GM12878 (cell line): Measurements from ENCODE around the gene SVIL. TPM values are rescaled to one million over a fixed set of nuclear protein-coding genes. Genes with fewer than 3 reads are reported as not detected.

ENCODE experiments used
- ATAC-seq: fragments of 200-7000 bp; cut with Tn5 transposase; 3 replicates; pipeline ENCODE4 v1.9.1; 2020; ENCODE audit warnings: mild to moderate bottlenecking, moderate library complexity
- BruUV-seq: library from RNA; stranded (reverse); fragments of 400-500 nt; replicated peaks from 2 replicates; lab custom pipeline; 2021; lab: Mats Ljungman, UMichigan
- CTCF ChIA-PET: fragments of 300-600 bp; sonication (Branson Sonifier 250); formaldehyde crosslinking; extraction: SDS; loops from one replicate; lab custom pipeline; 2021; ENCODE audit warnings: inconsistent platforms; lab: Yijun Ruan, JAX
- POLR2A ChIA-PET: fragments of 350-600 bp; formaldehyde crosslinking; extraction: SDS; loops from one replicate; lab custom pipeline; 2021; ENCODE audit warnings: inconsistent platforms; lab: Charles Lee
- RAD21 ChIA-PET: fragments of 300-600 bp; sonication (Branson Sonifier 250); formaldehyde crosslinking; loops from one replicate; lab custom pipeline; 2023; ENCODE audit warnings: antibody characterized with exemption; ENCODE audit not compliant: unreplicated experiment; lab: Charles Lee
- SMC1A ChIA-PET: fragments of 300-600 bp; sonication (Branson Sonifier 250); formaldehyde crosslinking; loops from one replicate; lab custom pipeline; 2023; ENCODE audit not compliant: unreplicated experiment, uncharacterized antibody; lab: Charles Lee
- DNase-seq: peaks from one replicate; pipeline ENCODE4 v3.0.0-alpha.2; 2011; ENCODE audit warnings: low read depth, low spot score
- FAIRE-seq: peaks from 3 replicates; lab custom pipeline; 2011; peaks lifted over from hg19 to GRCh38; lab: Jason Lieb, UNC
- H2AFZ ChIP-seq: 2 replicates; pipeline ENCODE4 v1.6.0; 2011; ENCODE audit warnings: low read depth, low read length, control low read depth; ENCODE audit not compliant: control insufficient read depth
- H3K27ac ChIP-seq: 2 replicates; pipeline ENCODE4 v1.5.1; 2011; ENCODE audit warnings: control low read depth; ENCODE audit not compliant: control insufficient read depth, insufficient read depth
- H3K27me3 ChIP-seq, 2 experiments: replicated peaks in 1 of 2; 2 replicates each; pipeline versions ENCODE4 v1.6.0 to v1.6.1; 2011; ENCODE audit warnings: low read length in 1 of 2; ENCODE audit not compliant: control insufficient read depth in 2 of 2, insufficient read depth in 2 of 2
- H3K36me3 ChIP-seq, 2 experiments: 2 replicates each; pipeline ENCODE4 v1.5.1; 2011; ENCODE audit warnings: low read length in 1 of 2; ENCODE audit not compliant: control insufficient read depth in 2 of 2, insufficient read depth in 2 of 2
- H3K4me1 ChIP-seq: 2 replicates; pipeline ENCODE4 v1.6.1; 2011; ENCODE audit warnings: mild to moderate bottlenecking, low read length, moderate library complexity, mixed read lengths; ENCODE audit not compliant: control insufficient read depth, insufficient read depth
- H3K4me2 ChIP-seq: 2 replicates; pipeline ENCODE4 v1.6.0; 2011; ENCODE audit warnings: control low read depth; ENCODE audit not compliant: control insufficient read depth, insufficient read depth
- H3K4me3 ChIP-seq: fragments of 200-600 bp; sonication (generic); 2 replicates; pipeline ENCODE4 v1.5.1; 2016
- H3K79me2 ChIP-seq: 2 replicates; pipeline ENCODE4 v1.6.0; 2011; ENCODE audit warnings: low read length; ENCODE audit not compliant: control insufficient read depth, insufficient read depth
- H3K9ac ChIP-seq: 2 replicates; pipeline ENCODE4 v1.8.0; 2011; ENCODE audit warnings: low read length, control low read depth, mixed read lengths; ENCODE audit not compliant: control insufficient read depth, insufficient read depth
- H3K9me3 ChIP-seq: replicated peaks from 3 replicates; pipeline ENCODE4 v1.5.1; 2011; ENCODE audit warnings: mild to moderate bottlenecking, low read length; ENCODE audit not compliant: control insufficient read depth, insufficient read depth
- H4K20me1 ChIP-seq: 2 replicates; pipeline ENCODE4 v1.6.0; 2011; ENCODE audit not compliant: control insufficient read depth, insufficient read depth
- EZH2 ChIP-seq: IDR thresholded peaks from 2 replicates; pipeline ENCODE4 v1.6.1; 2012; ENCODE audit warnings: low read depth, mild to moderate bottlenecking, control low read depth, inconsistent platforms, low read length, borderline replicate concordance; ENCODE audit not compliant: control insufficient read depth
- GABPA ChIP-seq: IDR thresholded peaks from 2 replicates; pipeline ENCODE4 v1.6.1; 2014; ENCODE audit warnings: antibody characterized with exemption, low read depth, mild to moderate bottlenecking, inconsistent platforms
- IRF4 ChIP-seq: IDR thresholded peaks from 2 replicates; pipeline ENCODE4 v1.6.1; 2011; ENCODE audit warnings: low read depth, low read length
- MLLT1 ChIP-seq: fragments of 450-650 bp; IDR thresholded peaks from 2 replicates; pipeline ENCODE4 v1.6.1; 2016; ENCODE audit warnings: mild to moderate bottlenecking
- MXI1 ChIP-seq: fragments of 150-350 bp; IDR thresholded peaks from 2 replicates; pipeline ENCODE4 v1.6.1; 2011; ENCODE audit warnings: low read depth, mild to moderate bottlenecking, inconsistent platforms, low read length, improper control_type of control experiment
- NRF1 ChIP-seq: conservative IDR thresholded peaks from 2 replicates; pipeline ENCODE4 v1.6.1; 2011; ENCODE audit warnings: mild to moderate bottlenecking, low read depth, low read length, improper control_type of control experiment
- PKNOX1 ChIP-seq: fragments of 450-650 bp; IDR thresholded peaks from 2 replicates; pipeline ENCODE4 v1.6.1; 2016; ENCODE audit warnings: mild to moderate bottlenecking
- RFX5 ChIP-seq: IDR thresholded peaks from 2 replicates; pipeline ENCODE4 v1.6.1; 2011; ENCODE audit warnings: low read depth, low read length, improper control_type of control experiment
- SKIL ChIP-seq: fragments of 450-650 bp; IDR thresholded peaks from 2 replicates; pipeline ENCODE4 v1.6.1; 2017; ENCODE audit warnings: mild to moderate bottlenecking, low read depth, inconsistent platforms; ENCODE audit not compliant: poor library complexity, severe bottlenecking
- TCF12 ChIP-seq: IDR thresholded peaks from 2 replicates; pipeline ENCODE4 v1.6.1; 2011; ENCODE audit warnings: low read depth, mild to moderate bottlenecking, low read length
- ZNF24 ChIP-seq: fragments of 450-650 bp; IDR thresholded peaks from 2 replicates; pipeline ENCODE4 v1.6.1; 2017; ENCODE audit warnings: antibody characterized with exemption, mild to moderate bottlenecking
- WGBS: methylation state at CpG from one replicate; pipeline ENCODE4 v1.1.6; 2016; ENCODE audit warnings: low lambda C conversion rate; ENCODE audit not compliant: insufficient replicate concordance, insufficient coverage; ENCODE audit errors: missing lambda C conversion rate; 5-methylcytosine and 5-hydroxymethylcytosine counted together
- in situ Hi-C: fragments of 300-500 bp; cut with MboI; formaldehyde crosslinking; loops from 9 replicates; pipeline ENCODE4 v1.14.3; 2018; ENCODE audit warnings: mixed read lengths
- intact Hi-C: fragments of 100-400 bp; cut with micrococcal nuclease; formaldehyde crosslinking; loops from one replicate; pipeline ENCODE4 v1.14.2; 2022; ENCODE audit not compliant: unreplicated experiment
- polyA plus RNA-seq, 11 experiments: library from polyadenylated mRNA; depleted of rRNA in 4 of 11; unstranded in 6 of 11; stranded (reverse) in 5 of 11; fragments of >200 nt; fragmentation: Nextera tagmentation in 4 of 11; fragmentation: Illumina TruSeq in 1 of 11; extraction: Ambion mirVana in 4 of 11; extraction: Trizol in 1 of 11; gene quantifications; 1 replicate in 1 of 11; 2 replicates in 10 of 11; pipeline versions ENCODE4 v1.2.1 to v1.2.3, GENCODE V29; 2011 to 2016; ENCODE audit warnings: inconsistent platforms in 2 of 11, missing spikeins in 2 of 11, low read depth in 1 of 11
- total RNA-seq, 4 experiments: library from RNA; depleted of rRNA in 3 of 4; stranded (reverse); fragments of >200 nt in 3 of 4; fragmentation: Illumina TruSeq in 1 of 4; extraction: Trizol in 1 of 4; gene quantifications; 2 replicates each; pipeline versions ENCODE4 v1.2.1 to v1.2.3, GENCODE V29; 2013 to 2021

Gene SVIL
- total and polyA plus RNA-seq, 10 of the 15 experiments (the other 5 are each of a cell fraction or from before 2014, with no cell fraction given): 0.22 to 1.9 (median 0.87) TPM

- Histone ChIP-seq H3K36me3 (no peaks in the 10 kb centered on the region), H3K9me3 (no peaks in the 10 kb centered on the region), H3K9ac (no peak overlapping the region), H3K27me3 (no peaks in the 10 kb centered on the region), H3K27ac (no peak overlapping the region), H4K20me1 (no peaks in the 10 kb centered on the region), H2AFZ (no peak overlapping the region), H3K79me2 (no peaks in the 10 kb centered on the region), H3K4me3 (no peak overlapping the region), H3K4me2 (no peak overlapping the region), H3K4me1 (no peaks in the 10 kb centered on the region)
- BruUV-seq: no TSS peak
- WGBS: 31% methylated on average over 5 of the region's 5 CpGs
- intact Hi-C loops: no loop called here
- POLR2A ChIA-PET: interaction anchor here (0.7 to 1.6 kb wide), 6 partner anchors 10 to 88 kb away, joined by 3 to 7 read pairs (median 4); partner anchors contain the start of gene SVIL
- TF ChIP-seq SKIL: peak; percentile 25
- no peak for TF ChIP-seq GABPA
- in situ Hi-C loops: no loop called here
- RAD21 ChIA-PET: interaction anchor here (0.7 to 1.7 kb wide), 5 partner anchors 12 to 86 kb away, joined by 3 to 8 read pairs (median 3); partner anchors contain the start of gene SVIL
- ATAC-seq (peak; percentile 32), FAIRE-seq (no peak), DNase-seq (no peak)
- SMC1A ChIA-PET: interaction anchor here (1.0 to 2.7 kb wide), 9 partner anchors 9 to 86 kb away, joined by 3 to 18 read pairs (median 5); partner anchors contain the start of gene SVIL
- CTCF ChIA-PET: interaction anchor here (0.6 to 1.5 kb wide), 4 partner anchors 8 to 89 kb away, joined by 3 to 4 read pairs (median 3); no protein-coding TSS in a partner anchor
These were observed 12.7 kb upstream of the SVIL start for GRCh38 chr10:29647478-29647877.

GRCh38 chr10:29646960-29647461, 12.2 kb upstream of the SVIL start:
- FAIRE-seq: peak; percentile 56
- TF ChIP-seq RFX5 (no peak), MXI1 (no peak), NRF1 (no peak), IRF4 (no peak), TCF12 (no peak), EZH2 (no peak), ZNF24 (no peak), PKNOX1 (no peak), MLLT1 (no peak)

More at GRCh38 chr10:29646960-29647461, 12.2 kb upstream of the SVIL start:
- DNase-seq: no peak
- ChIA-PET CTCF (interaction anchor here (0.9 to 1.5 kb wide), 5 partner anchors 10 to 89 kb away, joined by 3 to 4 read pairs (median 3); partner anchors contain the start of gene SVIL), RAD21 (interaction anchor here (0.7 to 1.7 kb wide), 4 partner anchors 12 to 19 kb away, joined by 3 to 8 read pairs (median 3); partner anchors contain the start of gene SVIL), SMC1A (interaction anchor here (1.0 to 2.7 kb wide), 9 partner anchors 10 to 87 kb away, joined by 3 to 18 read pairs (median 5); partner anchors contain the start of gene SVIL), POLR2A (interaction anchor here (0.9 to 1.6 kb wide), 3 partner anchors 11 to 18 kb away, joined by 3 to 7 read pairs (median 4); partner anchors contain the start of gene SVIL)
- WGBS: 65% methylated on average over 3 of the region's 3 CpGs
- Histone ChIP-seq H4K20me1 (no peaks in the 10 kb centered on the region), H3K79me2 (no peaks in the 10 kb centered on the region), H3K27ac (no peak overlapping the region), H3K4me3 (no peak overlapping the region), H3K4me2 (no peak overlapping the region), H3K27me3 (no peaks in the 10 kb centered on the region), H3K9ac (no peak overlapping the region), H3K36me3 (no peaks in the 10 kb centered on the region), H3K9me3 (no peaks in the 10 kb centered on the region), H3K4me1 (no peaks in the 10 kb centered on the region), H2AFZ (no peak overlapping the region)
- no peak for ATAC-seq
- intact Hi-C loops (no loop called here), in situ Hi-C loops (no loop called here)
- no TSS peak for BruUV-seq
